Right lobe of liver (tissue), 4 donors: ENCODE data around the gene LGALS3BP.

Experiments used
- POLR2A ChIP-seq: fragments of 450-650 bp; IDR thresholded peaks from one replicate; pipeline ENCODE4 v1.6.1; 2017; ENCODE audit warnings: antibody characterized with exemption, mild to moderate bottlenecking
- TF ChIP-seq, protein P1 (sequence below), 4 donors: fragments of 200-600 bp in 3 of 4; fragments of 450-650 bp in 1 of 4; IDR thresholded peaks; one replicate each; pipeline versions ENCODE4 v1.5.1 to v1.8.0; 2016 to 2022; ENCODE audit warnings: antibody characterized with exemption in 4 of 4, mild to moderate bottlenecking in 2 of 4
- donor health status: DM: no; HTN: no; CAD: no.
- donor health status: DM: no; HTN: no; CAD: no.
- donor health status: DM: no; HTN: yes; CAD: no.

DNA sequence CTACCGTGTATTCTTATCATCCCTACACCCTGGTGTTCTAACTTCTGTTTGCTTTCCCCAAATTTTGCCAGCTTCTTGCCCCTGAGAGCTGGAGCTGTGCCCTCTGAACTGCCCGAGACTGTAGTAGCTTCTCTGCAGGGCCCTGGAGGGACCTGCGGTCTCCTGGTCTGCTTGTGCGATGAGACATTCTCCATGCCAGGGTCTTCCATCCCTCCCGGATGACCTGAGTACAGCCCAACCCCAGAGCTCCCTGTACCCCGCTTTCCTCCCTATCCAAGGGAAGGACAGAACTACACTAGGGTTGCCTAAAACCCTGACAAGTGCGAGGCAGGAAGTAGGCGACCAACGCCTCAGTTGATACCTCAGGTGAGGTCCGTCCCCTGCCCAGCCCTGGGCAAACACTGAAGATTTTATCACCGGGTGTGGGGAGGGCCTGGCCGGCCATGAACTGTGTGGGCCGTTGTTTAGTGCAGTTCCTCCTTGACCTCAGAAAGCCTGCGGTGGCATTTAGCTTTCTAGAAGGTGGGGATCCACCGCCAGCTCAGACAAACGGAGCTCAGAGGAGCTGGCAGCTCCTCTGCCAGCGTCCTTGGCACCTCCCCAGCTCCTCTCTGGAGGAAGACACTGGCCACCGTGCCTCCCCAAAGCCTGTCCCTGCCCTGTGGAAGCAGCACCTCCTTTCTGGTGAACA lies 16.2 kb upstream of the LGALS3BP start:
- TF ChIP-seq, protein P1, sequence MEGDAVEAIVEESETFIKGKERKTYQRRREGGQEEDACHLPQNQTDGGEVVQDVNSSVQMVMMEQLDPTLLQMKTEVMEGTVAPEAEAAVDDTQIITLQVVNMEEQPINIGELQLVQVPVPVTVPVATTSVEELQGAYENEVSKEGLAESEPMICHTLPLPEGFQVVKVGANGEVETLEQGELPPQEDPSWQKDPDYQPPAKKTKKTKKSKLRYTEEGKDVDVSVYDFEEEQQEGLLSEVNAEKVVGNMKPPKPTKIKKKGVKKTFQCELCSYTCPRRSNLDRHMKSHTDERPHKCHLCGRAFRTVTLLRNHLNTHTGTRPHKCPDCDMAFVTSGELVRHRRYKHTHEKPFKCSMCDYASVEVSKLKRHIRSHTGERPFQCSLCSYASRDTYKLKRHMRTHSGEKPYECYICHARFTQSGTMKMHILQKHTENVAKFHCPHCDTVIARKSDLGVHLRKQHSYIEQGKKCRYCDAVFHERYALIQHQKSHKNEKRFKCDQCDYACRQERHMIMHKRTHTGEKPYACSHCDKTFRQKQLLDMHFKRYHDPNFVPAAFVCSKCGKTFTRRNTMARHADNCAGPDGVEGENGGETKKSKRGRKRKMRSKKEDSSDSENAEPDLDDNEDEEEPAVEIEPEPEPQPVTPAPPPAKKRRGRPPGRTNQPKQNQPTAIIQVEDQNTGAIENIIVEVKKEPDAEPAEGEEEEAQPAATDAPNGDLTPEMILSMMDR (IDR thresholded peaks at IDR 0.05): no peak
- no peak for TF ChIP-seq POLR2A
